KOPT-K1 (cell line): ENCODE measurements around the gene CHRM1.

ENCODE experiments used
- H3K27ac ChIP-seq: fragments of 200-600 bp; sonication (generic); 2 replicates; pipeline ENCODE4 v1.5.1; 2016; ENCODE audit warnings: antibody characterized with exemption, mild to moderate bottlenecking, low read depth, low read length; ENCODE audit not compliant: poor library complexity, severe bottlenecking
- H3K36me3 ChIP-seq: fragments of 200-600 bp; sonication (generic); 2 replicates; pipeline ENCODE4 v1.5.1; 2017; ENCODE audit warnings: antibody characterized with exemption, mild to moderate bottlenecking, low read length, moderate library complexity; ENCODE audit not compliant: insufficient read depth
- H3K9me3 ChIP-seq: fragments of 200-600 bp; sonication (generic); 2 replicates; pipeline ENCODE4 v1.5.1; 2017; ENCODE audit warnings: antibody characterized with exemption, low read length, mild to moderate bottlenecking; ENCODE audit not compliant: insufficient read depth, poor library complexity, severe bottlenecking

Gene CHRM1

DNA sequence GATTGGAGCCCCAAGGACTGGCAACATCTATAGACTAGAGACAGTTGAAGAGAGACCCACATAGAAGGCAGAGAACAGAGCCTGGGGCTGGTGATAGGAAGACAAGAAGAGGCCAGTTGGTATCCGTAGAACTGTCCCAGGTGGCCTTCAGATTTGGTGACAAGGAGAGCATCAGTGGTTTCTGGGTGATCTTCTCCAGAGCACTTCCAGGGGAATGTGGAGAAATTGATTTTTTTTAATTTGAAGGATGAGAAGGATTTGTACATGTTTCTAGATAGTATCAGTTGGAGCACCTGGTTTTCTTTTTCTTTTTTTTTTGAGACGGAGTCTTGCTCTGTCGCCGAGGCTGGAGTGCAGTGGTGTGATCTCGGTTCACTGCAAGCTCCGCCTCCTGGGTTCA is 25.7 kb downstream of the CHRM1 start:
- Histone ChIP-seq H3K36me3 (no peaks in the 10 kb centered on the region), H3K27ac (no peak overlapping the region), H3K9me3 (no peaks in the 10 kb centered on the region)

DNA sequence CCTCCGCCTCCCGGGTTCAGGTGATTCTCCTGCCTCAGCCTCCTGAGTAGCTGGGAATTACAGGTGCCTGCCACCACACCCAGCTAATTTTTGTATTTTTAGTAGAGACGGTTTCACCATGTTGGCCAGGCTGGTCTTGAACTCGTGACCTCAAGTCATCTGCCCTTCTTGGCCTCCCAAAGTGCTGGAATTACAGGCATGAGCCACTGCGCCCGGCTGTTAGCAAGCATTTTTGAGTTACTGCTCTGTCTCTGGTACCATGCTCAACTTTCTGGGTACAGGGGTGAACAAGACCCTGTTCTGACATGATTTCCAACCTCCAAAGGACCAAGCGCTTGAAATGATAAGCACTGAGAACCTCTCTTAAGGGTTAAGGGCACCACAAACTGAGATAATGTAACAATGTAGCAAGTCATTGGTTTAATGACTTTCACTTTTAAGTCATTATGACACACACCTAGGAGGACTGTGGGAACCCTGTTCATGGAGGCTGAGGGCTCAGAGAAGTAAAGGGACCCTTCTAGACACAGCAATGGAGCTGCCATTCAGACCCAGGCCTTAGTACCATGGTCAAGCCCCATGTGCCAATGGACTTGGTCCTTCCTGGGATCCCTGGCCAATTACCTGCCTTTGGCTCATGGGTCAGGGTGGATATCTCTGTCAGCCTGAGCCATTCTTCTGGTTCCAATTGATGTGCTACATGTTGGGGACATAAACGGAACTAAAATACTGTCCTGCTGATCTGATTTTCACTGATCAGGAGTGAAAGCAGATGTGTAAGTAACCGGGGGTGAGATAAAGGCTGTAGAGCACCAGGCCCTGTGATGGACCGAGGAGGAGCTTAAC is 28.9 kb downstream of the CHRM1 start:
- Histone ChIP-seq H3K9me3 (no peaks in the 10 kb centered on the region), H3K36me3 (peaks cover 30% of the 10 kb centered on the region), H3K27ac (no peak overlapping the region)

DNA sequence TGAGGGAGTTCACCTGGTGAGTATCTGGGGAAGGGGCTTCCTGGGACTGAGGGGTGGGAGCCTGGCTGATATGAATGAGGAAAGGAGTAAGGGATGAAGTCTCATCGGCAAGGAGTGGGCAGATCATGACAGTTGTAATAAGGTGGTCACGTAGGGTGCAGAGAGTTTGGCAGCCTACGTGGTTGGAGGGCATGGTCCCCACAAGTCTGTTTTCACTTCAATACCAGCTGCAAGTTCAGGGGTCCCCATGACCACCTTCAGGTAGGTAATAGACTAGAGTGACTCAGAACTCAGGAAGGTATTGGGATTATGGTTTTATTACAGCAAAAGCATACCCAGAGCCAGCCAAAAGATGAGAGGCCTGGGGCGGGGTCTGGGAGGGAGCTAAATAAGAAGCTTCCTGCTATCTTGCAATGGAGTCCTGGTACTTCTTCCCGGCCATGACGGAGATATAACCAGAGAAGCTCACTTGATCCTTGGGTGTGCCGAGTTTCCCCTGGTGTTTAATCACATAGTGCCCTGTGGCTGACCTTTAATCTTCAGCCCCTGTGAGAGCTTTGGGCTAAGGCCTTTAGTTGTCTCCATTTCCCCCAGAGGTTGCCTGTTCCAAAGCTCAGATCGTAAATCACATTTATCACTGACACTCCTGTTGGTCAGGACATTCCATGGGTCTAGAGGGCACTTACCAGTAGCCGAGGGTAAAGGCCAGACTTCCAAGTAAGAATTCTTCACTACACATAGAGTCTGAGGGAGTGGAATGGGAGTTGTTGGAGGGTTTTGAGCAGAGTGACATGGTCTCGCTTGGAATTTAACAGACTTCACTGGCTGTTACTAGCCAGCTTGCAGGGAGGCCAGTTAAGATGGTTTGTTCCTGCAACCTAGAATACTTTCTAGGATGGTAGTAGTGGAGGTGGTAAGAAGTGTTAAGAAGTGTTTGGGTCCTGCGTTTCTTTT is 31.4 kb downstream of the CHRM1 start:
- H3K27ac ChIP-seq, result no peak overlapping the region
- H3K9me3 ChIP-seq, result no peaks in the 10 kb centered on the region

DNA sequence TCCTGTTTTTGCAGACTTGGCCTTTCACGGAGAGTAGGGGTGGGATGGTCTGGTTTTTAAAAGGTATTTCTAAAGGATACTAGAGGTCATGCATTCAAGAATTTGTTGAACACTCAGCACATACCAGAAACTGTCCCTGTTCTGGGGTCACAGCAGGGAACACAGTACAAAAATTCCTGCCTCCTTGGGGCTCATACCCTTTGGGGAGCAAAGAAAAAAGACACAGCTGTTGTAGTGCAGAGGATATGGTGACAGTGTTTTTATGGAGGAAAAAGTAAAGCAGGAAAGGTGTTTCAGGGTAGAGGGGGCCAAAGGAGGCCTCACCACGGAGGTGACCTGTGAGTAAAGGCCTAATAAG is 32.1 kb downstream of the CHRM1 start:
- Histone ChIP-seq H3K36me3 (peaks cover 62% of the 10 kb centered on the region), H3K9me3 (no peaks in the 10 kb centered on the region), H3K27ac (no peak overlapping the region)

More for the DNA sequence above, 31.4 kb downstream of the CHRM1 start:
- H3K36me3 ChIP-seq, result peaks cover 55% of the 10 kb centered on the region

DNA sequence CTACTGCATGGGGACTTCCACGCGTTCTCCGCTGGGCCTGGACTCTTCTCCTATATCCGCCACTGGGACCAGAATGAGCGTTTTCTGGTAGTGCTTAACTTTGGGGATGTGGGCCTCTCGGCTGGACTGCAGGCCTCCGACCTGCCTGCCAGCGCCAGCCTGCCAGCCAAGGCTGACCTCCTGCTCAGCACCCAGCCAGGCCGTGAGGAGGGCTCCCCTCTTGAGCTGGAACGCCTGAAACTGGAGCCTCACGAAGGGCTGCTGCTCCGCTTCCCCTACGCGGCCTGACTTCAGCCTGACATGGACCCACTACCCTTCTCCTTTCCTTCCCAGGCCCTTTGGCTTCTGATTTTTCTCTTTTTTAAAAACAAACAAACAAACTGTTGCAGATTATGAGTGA is 32.8 kb downstream of the CHRM1 start:
- peaks cover 69% of the 10 kb centered on the region for H3K36me3 ChIP-seq
- H3K27ac ChIP-seq, result no peak overlapping the region
- H3K9me3 ChIP-seq, result no peaks in the 10 kb centered on the region

DNA sequence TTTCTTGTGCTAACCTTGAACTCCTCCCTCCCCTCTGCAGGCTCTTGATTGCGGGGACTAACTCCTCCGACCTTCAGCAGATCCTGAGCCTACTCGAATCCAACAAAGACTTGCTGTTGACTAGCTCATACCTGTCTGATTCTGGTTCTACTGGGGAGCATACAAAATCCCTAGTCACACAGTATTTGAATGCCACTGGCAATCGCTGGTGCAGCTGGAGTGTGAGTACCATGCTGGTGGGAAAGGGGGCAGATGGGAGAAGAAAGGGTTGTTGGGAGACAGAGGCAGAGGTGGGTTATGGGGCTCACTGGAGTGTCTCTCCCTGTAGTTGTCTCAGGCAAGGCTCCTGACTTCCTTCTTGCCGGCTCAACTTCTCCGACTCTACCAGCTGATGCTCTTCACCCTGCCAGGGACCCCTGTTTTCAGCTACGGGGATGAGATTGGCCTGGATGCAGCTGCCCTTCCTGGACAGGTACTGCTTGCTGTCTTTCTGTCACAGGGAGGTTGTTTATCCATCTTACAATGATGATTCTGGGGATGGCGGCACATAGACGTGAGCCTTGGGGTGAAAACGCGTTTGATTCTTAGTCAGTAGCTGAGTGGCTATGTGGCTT is 35.9 kb downstream of the CHRM1 start:
- no peak overlapping the region for H3K27ac ChIP-seq
- no peaks in the 10 kb centered on the region for H3K9me3 ChIP-seq
- peaks cover 86% of the 10 kb centered on the region for H3K36me3 ChIP-seq

DNA sequence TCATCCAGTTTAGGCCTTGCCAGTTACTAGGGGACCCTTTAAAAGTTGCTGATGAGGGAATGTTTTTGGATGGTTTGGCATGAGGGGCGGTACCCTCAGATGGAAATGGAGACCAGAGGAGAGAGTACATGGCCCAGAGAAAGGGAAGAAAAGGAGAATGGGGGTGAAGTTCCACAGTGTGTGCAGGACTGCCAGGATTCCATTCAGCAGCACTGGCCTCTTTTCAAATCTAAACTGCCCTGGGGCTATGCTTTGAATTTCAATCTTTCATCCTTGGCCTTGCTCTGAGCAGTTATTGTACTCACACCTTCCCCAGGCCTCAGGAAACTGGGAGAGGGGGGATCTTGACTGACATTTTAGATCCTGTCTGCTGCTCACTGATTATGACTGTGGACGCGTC is 37.5 kb downstream of the CHRM1 start:
- Histone ChIP-seq H3K9me3 (no peaks in the 10 kb centered on the region), H3K27ac (no peak overlapping the region), H3K36me3 (peaks cover 81% of the 10 kb centered on the region)

DNA sequence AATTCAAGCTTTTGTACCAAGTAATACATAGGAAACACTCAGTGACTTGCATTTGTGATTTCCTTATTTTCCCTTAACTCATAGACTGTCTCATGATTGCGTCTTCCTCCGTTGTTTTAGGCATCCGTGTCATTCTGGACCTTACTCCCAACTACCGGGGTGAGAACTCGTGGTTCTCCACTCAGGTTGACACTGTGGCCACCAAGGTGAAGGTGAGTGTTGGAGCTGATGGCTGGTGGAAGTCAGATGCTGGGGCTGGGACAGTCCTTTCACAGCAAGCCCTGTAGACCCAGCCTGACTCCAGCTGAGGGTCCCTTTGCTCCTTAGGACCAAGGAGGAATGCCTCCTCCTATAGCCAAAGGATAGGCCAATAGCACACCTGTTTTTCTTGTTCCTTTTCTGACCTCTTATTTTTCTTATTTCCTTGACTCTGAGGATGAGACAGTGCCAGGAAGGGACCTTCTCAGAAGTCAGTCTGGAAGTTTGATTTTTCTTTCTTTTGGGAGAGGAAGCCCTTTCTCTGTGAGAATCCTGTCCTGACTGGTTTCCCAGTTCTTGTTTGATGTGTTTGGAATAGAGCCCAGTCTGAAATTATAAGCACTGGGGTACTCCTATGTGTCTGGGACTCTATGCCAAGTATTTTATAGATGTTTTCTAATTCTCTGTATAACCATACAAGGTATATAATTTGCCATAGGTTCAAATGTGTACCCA is 38.2 kb downstream of the CHRM1 start:
- no peaks in the 10 kb centered on the region for H3K9me3 ChIP-seq
- H3K27ac ChIP-seq, result peak overlapping the region; percentile 94
- H3K36me3 ChIP-seq, result peaks cover 77% of the 10 kb centered on the region

DNA sequence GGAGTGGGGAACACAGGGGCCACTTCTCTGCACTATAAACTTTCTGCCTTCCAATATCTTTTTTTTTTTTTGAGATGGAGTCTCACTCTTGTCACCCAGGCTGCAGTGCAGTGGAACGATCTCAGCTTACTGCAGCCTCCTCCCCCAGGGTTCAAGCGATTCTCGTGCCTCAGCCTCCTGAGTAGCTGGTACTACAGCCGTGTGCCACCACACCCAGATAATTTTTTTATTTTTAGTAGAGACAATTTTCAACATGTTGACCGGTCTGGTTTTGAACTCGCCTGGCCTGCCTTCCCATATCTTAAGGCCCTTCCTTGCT is 38.8 kb downstream of the CHRM1 start:
- H3K27ac ChIP-seq, result peak overlapping the region; percentile 94
- peaks cover 77% of the 10 kb centered on the region for H3K36me3 ChIP-seq
- no peaks in the 10 kb centered on the region for H3K9me3 ChIP-seq

DNA sequence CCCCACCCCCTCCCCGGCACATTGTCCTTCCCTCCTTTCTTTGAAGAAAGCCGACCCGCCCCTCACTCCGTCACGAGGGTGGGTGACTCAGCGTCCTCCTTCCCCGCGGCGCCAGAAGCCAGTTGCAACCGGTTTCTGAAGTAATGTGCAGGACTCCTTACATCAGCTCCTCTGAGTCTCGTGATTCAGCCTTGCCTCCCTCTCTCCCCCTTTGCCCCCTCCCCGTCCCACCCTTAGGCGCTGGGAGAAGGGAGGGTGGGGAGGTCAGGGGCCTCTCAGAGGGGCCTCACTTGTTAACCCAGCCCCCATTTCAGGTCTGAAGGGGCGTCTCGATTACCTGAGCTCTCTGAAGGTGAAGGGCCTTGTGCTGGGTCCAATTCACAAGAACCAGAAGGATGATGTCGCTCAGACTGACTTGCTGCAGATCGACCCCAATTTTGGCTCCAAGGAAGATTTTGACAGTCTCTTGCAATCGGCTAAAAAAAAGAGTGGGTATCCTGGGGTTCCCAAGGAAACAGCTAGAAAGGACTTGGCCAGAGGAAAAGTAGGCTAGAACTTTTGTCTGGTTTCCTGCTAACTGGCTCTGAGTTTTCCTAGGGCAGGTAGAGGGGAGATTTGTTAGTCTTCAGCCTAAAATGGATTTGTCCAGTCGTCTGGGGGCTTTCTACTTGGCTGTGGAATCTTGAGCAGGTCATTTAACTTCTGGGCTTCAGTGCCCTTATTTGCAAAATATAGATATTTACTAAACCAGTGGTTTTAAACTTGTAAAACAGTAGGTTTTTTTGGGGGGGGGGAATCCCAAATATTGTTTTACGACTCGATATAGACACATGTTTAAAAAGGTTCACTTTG is 39.4 kb downstream of the CHRM1 start:
- peaks cover 77% of the 10 kb centered on the region for H3K36me3 ChIP-seq
- no peaks in the 10 kb centered on the region for H3K9me3 ChIP-seq

DNA sequence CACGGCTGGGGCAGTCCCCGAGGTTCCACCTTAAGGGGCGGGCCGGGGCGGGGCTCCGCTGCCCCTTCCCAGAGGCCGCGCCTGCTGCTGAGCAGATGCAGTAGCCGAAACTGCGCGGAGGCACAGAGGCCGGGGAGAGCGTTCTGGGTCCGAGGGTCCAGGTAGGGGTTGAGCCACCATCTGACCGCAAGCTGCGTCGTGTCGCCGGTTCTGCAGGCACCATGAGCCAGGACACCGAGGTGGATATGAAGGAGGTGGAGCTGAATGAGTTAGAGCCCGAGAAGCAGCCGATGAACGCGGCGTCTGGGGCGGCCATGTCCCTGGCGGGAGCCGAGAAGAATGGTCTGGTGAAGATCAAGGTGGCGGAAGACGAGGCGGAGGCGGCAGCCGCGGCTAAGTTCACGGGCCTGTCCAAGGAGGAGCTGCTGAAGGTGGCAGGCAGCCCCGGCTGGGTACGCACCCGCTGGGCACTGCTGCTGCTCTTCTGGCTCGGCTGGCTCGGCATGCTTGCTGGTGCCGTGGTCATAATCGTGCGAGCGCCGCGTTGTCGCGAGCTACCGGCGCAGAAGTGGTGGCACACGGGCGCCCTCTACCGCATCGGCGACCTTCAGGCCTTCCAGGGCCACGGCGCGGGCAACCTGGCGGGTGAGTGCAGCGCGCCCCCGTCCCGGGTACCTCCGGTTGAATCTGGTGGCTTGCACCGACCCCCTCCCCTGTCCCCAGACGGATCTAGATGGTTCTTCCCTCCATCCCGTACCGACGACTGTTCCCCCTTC is 40.2 kb downstream of the CHRM1 start, which contains the start of gene SLC3A2:
Gene SLC3A2 (plus strand): TSS at position 94 of the 776 bp plus-strand sequence. CDS start 128 bp downstream, at position 222.
- Histone ChIP-seq H3K27ac (peak within 1 kb of the TSS; percentile 94), H3K36me3 (peaks cover 72% of the 10 kb centered on the region), H3K9me3 (no peaks in the 10 kb centered on the region)

More for the DNA sequence above, 39.4 kb downstream of the CHRM1 start:
- H3K27ac ChIP-seq, result peak overlapping the region; percentile 94

DNA sequence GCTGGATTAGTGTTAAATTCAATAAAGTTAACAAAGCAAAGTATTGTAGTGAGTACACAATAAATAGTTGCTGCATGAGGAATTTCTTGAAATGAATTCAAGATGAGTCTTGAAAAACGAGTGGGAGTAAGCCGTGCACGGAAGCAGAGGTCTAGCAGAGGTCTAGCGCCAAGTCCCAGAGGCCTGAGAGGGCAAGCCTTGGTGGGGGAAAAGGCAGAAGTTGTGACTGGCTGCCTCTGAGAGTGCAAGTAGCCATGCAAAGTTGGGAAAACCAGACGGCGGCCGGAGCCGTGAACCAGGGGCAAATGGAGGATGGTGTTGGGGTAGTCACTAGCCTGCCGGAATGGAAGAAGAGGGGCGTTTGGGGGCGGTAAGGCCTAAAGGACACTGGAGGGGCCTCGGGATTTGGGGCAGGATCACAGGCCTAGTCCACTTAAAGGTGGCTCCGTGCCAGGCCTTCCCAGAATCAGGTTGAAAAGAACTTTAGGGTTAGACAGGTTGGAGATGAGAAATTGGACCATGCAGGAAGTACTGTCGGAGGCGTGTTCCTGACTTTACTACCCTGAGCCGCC is 40.8 kb downstream of the CHRM1 start:
- H3K36me3 ChIP-seq, result peaks cover 67% of the 10 kb centered on the region
- H3K9me3 ChIP-seq, result no peaks in the 10 kb centered on the region
- peak overlapping the region; percentile 94 for H3K27ac ChIP-seq
